HCT116 (cell line): ENCODE data around the gene ATP6V1B1. TPM values are rescaled to one million over a fixed set of nuclear protein-coding genes. Genes with fewer than 3 reads are reported as not detected.

Experiments
- ATAC-seq: fragments of 200-7000 bp; cut with Tn5 transposase; 2 replicates; pipeline ENCODE4 v1.9.1; 2020; ENCODE audit warnings: mild to moderate bottlenecking, moderate library complexity
- BruUV-seq: library from RNA; stranded (reverse); fragments of 400-500 nt; replicated peaks from 2 replicates; lab custom pipeline; 2021; lab: Mats Ljungman, UMichigan
- CTCF ChIA-PET: fragments of 300-600 bp; sonication (Branson Sonifier 250); formaldehyde crosslinking; loops from one replicate; lab custom pipeline; 2021; ENCODE audit warnings: antibody characterized with exemption; lab: Charles Lee
- POLR2A ChIA-PET: fragments of 300-600, 350-600 bp; sonication (Branson Sonifier 250); formaldehyde crosslinking; loops from one replicate; lab custom pipeline; 2021; ENCODE audit warnings: antibody characterized with exemption; lab: Charles Lee
- RAD21 ChIA-PET, 2 experiments: fragments of 300-600 bp; sonication (Branson Sonifier 250); formaldehyde crosslinking; loops; one replicate each; lab custom pipeline; 2023; ENCODE audit warnings: low total read pairs in 2 of 2; ENCODE audit not compliant: uncharacterized antibody in 2 of 2, unreplicated experiment in 2 of 2, low non-redundant PET in 1 of 2; lab: Charles Lee
- DNase-seq: peaks from one replicate; pipeline ENCODE4 v3.0.0-alpha.2; 2010; ENCODE audit warnings: low read depth, low spot score
- H2AFZ ChIP-seq: fragments of 200-600 bp; shearing (Covaris generic), sonication (generic); 2 replicates; pipeline ENCODE4 v1.6.1; 2017; ENCODE audit warnings: low read depth, mixed run types, mixed read lengths, antibody characterized with exemption, low read length; ENCODE audit not compliant: poor library complexity, severe bottlenecking
- H3K27ac ChIP-seq: 2 replicates; pipeline ENCODE4 v1.5.1; 2012; ENCODE audit warnings: low read depth, low read length
- H3K27me3 ChIP-seq: fragments of 200-600 bp; sonication (generic); 2 replicates; pipeline ENCODE4 v1.6.1; 2016; ENCODE audit warnings: mixed run types, low read length, mixed read lengths; ENCODE audit not compliant: insufficient read depth
- H3K36me3 ChIP-seq, 2 experiments: fragments of 200-500 bp in 1 of 2; fragments of 200-600 bp in 1 of 2; sonication (Bioruptor generic) in 1 of 2; sonication (generic) in 1 of 2; 2 replicates each; pipeline versions ENCODE4 v1.5.1 to v1.6.1; 2014 to 2016; ENCODE audit warnings: low read length in 2 of 2, inconsistent platforms in 1 of 2, mixed read lengths in 1 of 2, mixed run types in 1 of 2; ENCODE audit not compliant: insufficient read depth in 2 of 2, control insufficient read depth in 1 of 2
- H3K4me1 ChIP-seq, 2 experiments: fragments of 200-600 bp in 1 of 2; sonication (generic) in 1 of 2; 2 replicates each; pipeline versions ENCODE4 v1.5.1 to v1.6.1; 2012 to 2017; ENCODE audit warnings: low read length in 2 of 2, inconsistent platforms in 1 of 2, mild to moderate bottlenecking in 1 of 2, mixed read lengths in 1 of 2, mixed run types in 1 of 2, moderate library complexity in 1 of 2; ENCODE audit not compliant: insufficient read depth in 2 of 2, control insufficient read depth in 1 of 2
- H3K4me2 ChIP-seq: fragments of 200-600 bp; sonication (generic); 2 replicates; pipeline ENCODE4 v1.6.1; 2017; ENCODE audit warnings: mixed run types, low read length, mixed read lengths
- H3K4me3 ChIP-seq, 2 experiments: fragments of 200-600 bp in 1 of 2; sonication (generic) in 1 of 2; replicated peaks in 1 of 2; 2 replicates each; pipeline ENCODE4 v1.5.1; 2011 to 2016; ENCODE audit warnings: low read length in 2 of 2, control low read depth in 1 of 2, low read depth in 1 of 2, mild to moderate bottlenecking in 1 of 2, mixed read lengths in 1 of 2, mixed run types in 1 of 2
- H3K79me2 ChIP-seq: fragments of 200-600 bp; sonication (generic); 2 replicates; pipeline ENCODE4 v1.6.1; 2017; ENCODE audit warnings: mild to moderate bottlenecking, mixed run types, low read length, moderate library complexity, mixed read lengths; ENCODE audit not compliant: insufficient read depth
- H3K9ac ChIP-seq: fragments of 200-600 bp; sonication (generic); 2 replicates; pipeline ENCODE4 v1.6.1; 2016; ENCODE audit warnings: low read length, mixed read lengths
- H3K9me2 ChIP-seq: fragments of 200-600 bp; sonication (generic), shearing (Covaris generic); 2 replicates; pipeline ENCODE4 v1.6.1; 2017; ENCODE audit warnings: mixed run types, mild to moderate bottlenecking, moderate library complexity; ENCODE audit not compliant: insufficient read depth
- H3K9me3 ChIP-seq, 2 experiments: fragments of 200-500 bp in 1 of 2; fragments of 200-600 bp in 1 of 2; sonication (Bioruptor generic) in 1 of 2; sonication (generic) in 1 of 2; 2 replicates each; pipeline ENCODE4 v1.6.1; 2014 to 2017; ENCODE audit warnings: low read length in 2 of 2, mixed read lengths in 2 of 2, inconsistent platforms in 1 of 2, low read depth in 1 of 2, mild to moderate bottlenecking in 1 of 2, mixed run types in 1 of 2, moderate library complexity in 1 of 2; ENCODE audit not compliant: control insufficient read depth in 1 of 2, insufficient read depth in 1 of 2
- H4K20me1 ChIP-seq: fragments of 200-600 bp; sonication (generic), shearing (Covaris generic); 2 replicates; pipeline ENCODE4 v1.6.1; 2017; ENCODE audit warnings: mixed run types, mild to moderate bottlenecking, moderate library complexity; ENCODE audit not compliant: insufficient read depth
- CEBPB ChIP-seq: IDR thresholded peaks from 2 replicates; pipeline ENCODE4 v1.6.1; 2012; ENCODE audit warnings: low read depth
- ELF1 ChIP-seq: IDR thresholded peaks from 2 replicates; pipeline ENCODE4 v1.6.1; 2012; ENCODE audit warnings: low read depth, borderline replicate concordance
- EZH2 ChIP-seq: fragments of 200-600 bp; sonication (generic); IDR thresholded peaks from 2 replicates; pipeline ENCODE4 v1.6.1; 2017; ENCODE audit warnings: antibody characterized with exemption, mixed run types
- EZH2phosphoT487 ChIP-seq: fragments of 200-600 bp; IDR thresholded peaks from 2 replicates; pipeline ENCODE4 v1.6.1; 2018; ENCODE audit warnings: antibody characterized with exemption, borderline replicate concordance
- RAD21 ChIP-seq: IDR thresholded peaks from 2 replicates; pipeline ENCODE4 v1.6.1; 2012; ENCODE audit warnings: low read depth, mild to moderate bottlenecking
- SIN3A ChIP-seq: IDR thresholded peaks from 2 replicates; pipeline ENCODE4 v1.6.1; 2012; ENCODE audit warnings: low read depth
- SP1 ChIP-seq: IDR thresholded peaks from 2 replicates; pipeline ENCODE4 v1.6.1; 2012; ENCODE audit warnings: low read depth
- SRF ChIP-seq: IDR thresholded peaks from 2 replicates; pipeline ENCODE4 v1.6.1; 2012; ENCODE audit warnings: low read depth
- TCF7L2 ChIP-seq: IDR thresholded peaks from 2 replicates; pipeline ENCODE4 v1.7.0; 2011; ENCODE audit warnings: borderline replicate concordance, inconsistent platforms; ENCODE audit not compliant: insufficient read depth, insufficient read length; ENCODE audit errors: extremely low read depth
- YY1 ChIP-seq: IDR thresholded peaks from 2 replicates; pipeline ENCODE4 v1.6.1; 2011; ENCODE audit warnings: low read length, low read depth, moderate library complexity, mild to moderate bottlenecking; ENCODE audit not compliant: insufficient replicate concordance; ENCODE audit errors: extremely low read depth
- ZFX ChIP-seq: fragments of 450-650 bp; IDR thresholded peaks from 2 replicates; pipeline ENCODE4 v1.6.1; 2017
- ZNF274 ChIP-seq: fragments of 200-500 bp; sonication (Bioruptor generic); IDR thresholded peaks from 2 replicates; pipeline ENCODE4 v1.6.1; 2014; ENCODE audit warnings: mild to moderate bottlenecking, low read depth, low read length, inconsistent platforms
- intact Hi-C: fragments of 100-400 bp; cut with micrococcal nuclease; formaldehyde crosslinking; loops from 2 replicates; pipeline ENCODE4 v1.10.0; 2022
- total RNA-seq: library from RNA; stranded (reverse); gene quantifications from one replicate; pipeline ENCODE4 v1.2.1, GENCODE V29; 2021; ENCODE audit not compliant: unreplicated experiment
- TF ChIP-seq, protein P1 (sequence below): IDR thresholded peaks from 2 replicates; pipeline ENCODE4 v1.6.1; 2011; ENCODE audit warnings: mild to moderate bottlenecking, low read length, moderate library complexity; ENCODE audit not compliant: insufficient replicate concordance; ENCODE audit errors: extremely low read depth
- TF ChIP-seq, protein P2 (sequence below), 3 experiments: fragments of 200-600 bp in 1 of 3; sonication (generic) in 1 of 3; IDR thresholded peaks in 2 of 3; conservative IDR thresholded peaks in 1 of 3; 2 replicates each; pipeline ENCODE4 v1.5.1; 2012 to 2017; ENCODE audit warnings: low read depth in 2 of 3, low read length in 2 of 3, antibody characterized with exemption in 1 of 3, borderline replicate concordance in 1 of 3, control low read depth in 1 of 3, mild to moderate bottlenecking in 1 of 3, mixed read lengths in 1 of 3, mixed run types in 1 of 3, moderate library complexity in 1 of 3; ENCODE audit not compliant: insufficient read depth in 1 of 3

Gene ATP6V1B1
- total RNA-seq, 1 experiment from 2014 or later, result 0.74 TPM

- no TSS peak for BruUV-seq
- no peak overlapping the region for H3K4me3 ChIP-seq
- H3K79me2 ChIP-seq, result no peaks in the 10 kb centered on the region
- H3K27me3 ChIP-seq, result no peaks in the 10 kb centered on the region
- no peak overlapping the region for H2AFZ ChIP-seq
- ChIA-PET RAD21 (no interaction called here), CTCF (no interaction called here), POLR2A (no interaction called here)
- peaks cover 5 to 10% of the 10 kb centered on the region in 2 experiments; a peak in 3 of 4 replicates for H3K4me1 ChIP-seq
- intact Hi-C loops, result loop anchor here (10.0 kb wide), 1 partner anchor 636 kb away; the partner anchor contains the start of gene FAM136A
- H3K27ac ChIP-seq, result no peak overlapping the region
- no peaks in the 10 kb centered on the region for H4K20me1 ChIP-seq
- no peak overlapping the region for H3K4me2 ChIP-seq
- H3K9me3 ChIP-seq, result no peaks in the 10 kb centered on the region
- DNase-seq (no peak), ATAC-seq (no peak)
- no peaks in the 10 kb centered on the region for H3K9me2 ChIP-seq
- H3K9ac ChIP-seq, result no peak overlapping the region
- TF ChIP-seq ZNF274, result no peak
- no peak for TF ChIP-seq SRF
- TF ChIP-seq, protein P1, sequence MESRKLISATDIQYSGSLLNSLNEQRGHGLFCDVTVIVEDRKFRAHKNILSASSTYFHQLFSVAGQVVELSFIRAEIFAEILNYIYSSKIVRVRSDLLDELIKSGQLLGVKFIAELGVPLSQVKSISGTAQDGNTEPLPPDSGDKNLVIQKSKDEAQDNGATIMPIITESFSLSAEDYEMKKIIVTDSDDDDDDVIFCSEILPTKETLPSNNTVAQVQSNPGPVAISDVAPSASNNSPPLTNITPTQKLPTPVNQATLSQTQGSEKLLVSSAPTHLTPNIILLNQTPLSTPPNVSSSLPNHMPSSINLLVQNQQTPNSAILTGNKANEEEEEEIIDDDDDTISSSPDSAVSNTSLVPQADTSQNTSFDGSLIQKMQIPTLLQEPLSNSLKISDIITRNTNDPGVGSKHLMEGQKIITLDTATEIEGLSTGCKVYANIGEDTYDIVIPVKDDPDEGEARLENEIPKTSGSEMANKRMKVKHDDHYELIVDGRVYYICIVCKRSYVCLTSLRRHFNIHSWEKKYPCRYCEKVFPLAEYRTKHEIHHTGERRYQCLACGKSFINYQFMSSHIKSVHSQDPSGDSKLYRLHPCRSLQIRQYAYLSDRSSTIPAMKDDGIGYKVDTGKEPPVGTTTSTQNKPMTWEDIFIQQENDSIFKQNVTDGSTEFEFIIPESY, result no peak
- TF ChIP-seq ELF1, result no peak
- no peak for TF ChIP-seq EZH2phosphoT487
- H3K36me3 ChIP-seq, result no peaks in the 10 kb centered on the region; a peak in 1 of 4 replicates
Observed at GRCh38 chr2:70941186-70941585, 5.5 kb downstream of the ATP6V1B1 start.

DNA sequence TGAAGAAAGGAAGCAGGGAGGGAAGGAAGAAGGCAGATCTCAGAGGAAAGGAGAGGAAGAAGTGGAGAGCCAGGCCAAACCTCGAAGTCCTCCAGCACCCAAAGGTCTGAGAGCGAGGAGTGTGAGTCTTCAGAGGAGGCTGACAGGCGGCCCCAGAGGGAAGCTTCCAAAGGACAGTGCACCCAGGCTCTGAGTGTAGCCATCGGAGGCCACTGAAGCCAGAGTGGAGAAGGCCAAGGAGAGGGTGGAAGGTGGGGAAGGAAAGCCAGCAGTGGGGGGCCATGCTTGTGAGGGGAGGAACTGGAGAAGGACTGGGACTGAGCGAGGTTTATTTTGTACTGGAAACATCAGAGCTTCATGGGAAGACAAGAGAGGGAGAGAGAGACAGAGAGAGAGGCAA is 6.0 kb downstream of the ATP6V1B1 start:
- Histone ChIP-seq H3K4me2 (no peak overlapping the region), H3K9me2 (no peaks in the 10 kb centered on the region), H3K36me3 (no peaks in the 10 kb centered on the region; a peak in 1 of 4 replicates), H3K4me3 (no peak overlapping the region), H3K79me2 (no peaks in the 10 kb centered on the region), H4K20me1 (no peaks in the 10 kb centered on the region), H2AFZ (no peak overlapping the region), H3K9me3 (no peaks in the 10 kb centered on the region), H3K4me1 (peaks cover 9 to 16% of the 10 kb centered on the region in 2 experiments; a peak in 3 of 4 replicates), H3K9ac (no peak overlapping the region), H3K27me3 (no peaks in the 10 kb centered on the region), H3K27ac (no peak overlapping the region)
- ChIA-PET CTCF (interaction anchor here (1.3 kb wide), 1 partner anchor 20 kb away, joined by 3 read pairs; no protein-coding TSS in a partner anchor), RAD21 (no interaction called here), POLR2A (no interaction called here)
- no TSS peak for BruUV-seq
- TF ChIP-seq YY1 (no peak), ZFX (no peak), SIN3A (no peak), SP1 (no peak), ZNF274 (no peak), TCF7L2 (no peak), EZH2 (no peak), RAD21 (no peak), CEBPB (no peak)
- TF ChIP-seq, protein P2, sequence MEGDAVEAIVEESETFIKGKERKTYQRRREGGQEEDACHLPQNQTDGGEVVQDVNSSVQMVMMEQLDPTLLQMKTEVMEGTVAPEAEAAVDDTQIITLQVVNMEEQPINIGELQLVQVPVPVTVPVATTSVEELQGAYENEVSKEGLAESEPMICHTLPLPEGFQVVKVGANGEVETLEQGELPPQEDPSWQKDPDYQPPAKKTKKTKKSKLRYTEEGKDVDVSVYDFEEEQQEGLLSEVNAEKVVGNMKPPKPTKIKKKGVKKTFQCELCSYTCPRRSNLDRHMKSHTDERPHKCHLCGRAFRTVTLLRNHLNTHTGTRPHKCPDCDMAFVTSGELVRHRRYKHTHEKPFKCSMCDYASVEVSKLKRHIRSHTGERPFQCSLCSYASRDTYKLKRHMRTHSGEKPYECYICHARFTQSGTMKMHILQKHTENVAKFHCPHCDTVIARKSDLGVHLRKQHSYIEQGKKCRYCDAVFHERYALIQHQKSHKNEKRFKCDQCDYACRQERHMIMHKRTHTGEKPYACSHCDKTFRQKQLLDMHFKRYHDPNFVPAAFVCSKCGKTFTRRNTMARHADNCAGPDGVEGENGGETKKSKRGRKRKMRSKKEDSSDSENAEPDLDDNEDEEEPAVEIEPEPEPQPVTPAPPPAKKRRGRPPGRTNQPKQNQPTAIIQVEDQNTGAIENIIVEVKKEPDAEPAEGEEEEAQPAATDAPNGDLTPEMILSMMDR (IDR thresholded peaks at IDR 0.05 in 2 of 3, conservative IDR thresholded peaks at IDR 0.05 in 1 of 3; ENCODE audit: borderline replicate concordance in 1 of 3, insufficient read depth in 1 of 3, low read depth in 2 of 3, low read length in 2 of 3), result no peak
- intact Hi-C loops, result loop anchor here (10.0 kb wide), 1 partner anchor 637 kb away; the partner anchor contains the start of gene FAM136A
- DNase-seq (no peak), ATAC-seq (no peak)
